Measurements from ENCODE around the gene DAPK1. TPM values are rescaled to one million over a fixed set of nuclear protein-coding genes. Genes with fewer than 3 reads are reported as not detected.

DAPK1 gene
- total RNA-seq, 1 donor from 2014 or later: 29.5 TPM

DNA sequence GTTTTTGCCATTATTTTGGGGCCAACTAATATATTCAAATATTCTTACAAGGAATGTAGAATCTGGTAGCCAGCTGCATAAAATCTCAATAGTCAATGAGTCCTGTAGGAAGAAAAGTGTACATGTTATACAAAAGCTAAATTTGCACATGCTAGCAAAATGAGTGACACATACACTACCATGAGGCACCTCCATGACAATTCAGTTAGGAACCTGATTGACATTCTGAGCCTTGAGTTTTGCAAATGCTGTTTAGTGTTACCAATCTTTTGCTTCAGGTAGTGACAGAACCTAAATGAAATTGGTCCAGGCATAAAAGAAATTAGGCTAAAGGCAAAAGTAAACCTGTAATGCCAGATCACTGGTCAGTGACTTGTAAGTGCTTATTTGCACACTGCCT is 6.8 kb upstream of the DAPK1 start:
- H3K9ac ChIP-seq: no peak overlapping the region
- DNase-seq (ENCODE audit: low spot score): no peak
- H3K4me3 ChIP-seq: no peak overlapping the region
- H3F3A ChIP-seq (ENCODE audit: low read depth): no peaks in the 10 kb centered on the region
- Mint-ChIP-seq H3K4me1 (peaks cover 8% of the 10 kb centered on the region), H3K36me3 (no peaks in the 10 kb centered on the region), H3K9me3 (peaks cover 2% of the 10 kb centered on the region), H3K27ac (no peak overlapping the region), H3K27me3 (ENCODE audit: insufficient read depth, low read depth) (peaks cover 6% of the 10 kb centered on the region), H3K4me3 (no peak overlapping the region)
- H3K4me1 ChIP-seq: no peaks in the 10 kb centered on the region
- H3K4me2 ChIP-seq: no peak overlapping the region
- H2AFZ ChIP-seq (replicated peaks): no peak overlapping the region
- no peaks in the 10 kb centered on the region for H3K36me3 ChIP-seq
- H3K79me2 ChIP-seq (ENCODE audit: low read depth): no peaks in the 10 kb centered on the region
- no peak overlapping the region for H3K27ac ChIP-seq
- H3K27me3 ChIP-seq: no peaks in the 10 kb centered on the region
- H4K20me1 ChIP-seq (ENCODE audit: low read depth): no peaks in the 10 kb centered on the region
- TF ChIP-seq EZH2 (IDR thresholded peaks at IDR 0.05) (no peak), EZH2phosphoT487 (IDR thresholded peaks at IDR 0.05) (no peak), CTCF (IDR thresholded peaks at IDR 0.05) (no peak)
- no peaks in the 10 kb centered on the region for H3K9me3 ChIP-seq (ENCODE audit: low read depth)

GRCh38 chr9:87491523-87491922 is 6.1 kb upstream of the DAPK1 start:
- H3K4me2 ChIP-seq: no peak overlapping the region
- H3K9me3 Mint-ChIP-seq: peaks cover 2% of the 10 kb centered on the region
- no peak overlapping the region for H3K27ac ChIP-seq
- TF ChIP-seq EZH2 (IDR thresholded peaks at IDR 0.05): no peak
- no peak for TF ChIP-seq CTCF (IDR thresholded peaks at IDR 0.05)
- TF ChIP-seq EZH2phosphoT487 (IDR thresholded peaks at IDR 0.05): no peak
- no peak overlapping the region for H2AFZ ChIP-seq (replicated peaks)
- DNase-seq (ENCODE audit: low spot score): no peak
- H3K4me3 ChIP-seq: no peak overlapping the region
- H3F3A ChIP-seq (ENCODE audit: low read depth): no peaks in the 10 kb centered on the region
- H3K4me1 ChIP-seq: no peaks in the 10 kb centered on the region
- peaks cover 3% of the 10 kb centered on the region for H3K4me1 Mint-ChIP-seq
- no peaks in the 10 kb centered on the region for H3K79me2 ChIP-seq (ENCODE audit: low read depth)
- peaks cover 8% of the 10 kb centered on the region for H3K27me3 Mint-ChIP-seq (ENCODE audit: insufficient read depth, low read depth)
- H3K4me3 Mint-ChIP-seq: no peak overlapping the region
- H3K9ac ChIP-seq: no peak overlapping the region
- no peaks in the 10 kb centered on the region for H3K36me3 ChIP-seq
- no peaks in the 10 kb centered on the region for H4K20me1 ChIP-seq (ENCODE audit: low read depth)
- no peaks in the 10 kb centered on the region for H3K9me3 ChIP-seq (ENCODE audit: low read depth)
- no peak overlapping the region for H3K27ac Mint-ChIP-seq
- H3K36me3 Mint-ChIP-seq: no peaks in the 10 kb centered on the region
- H3K27me3 ChIP-seq: peaks cover 4% of the 10 kb centered on the region

GRCh38 chr9:87492642-87493041 is 5.0 kb upstream of the DAPK1 start:
- no peak overlapping the region for H3K27ac Mint-ChIP-seq

More at GRCh38 chr9:87492642-87493041, 5.0 kb upstream of the DAPK1 start:
- Mint-ChIP-seq H3K4me1 (peaks cover 3% of the 10 kb centered on the region), H3K9me3 (peaks cover 2% of the 10 kb centered on the region), H3K36me3 (no peaks in the 10 kb centered on the region), H3K27me3 (ENCODE audit: insufficient read depth, low read depth) (peaks cover 8% of the 10 kb centered on the region), H3K4me3 (no peak overlapping the region)
- DNase-seq (ENCODE audit: low spot score): no peak
- H3K27me3 ChIP-seq: peaks cover 7% of the 10 kb centered on the region
- H3K9me3 ChIP-seq (ENCODE audit: low read depth): no peaks in the 10 kb centered on the region
- no peak for TF ChIP-seq EZH2 (IDR thresholded peaks at IDR 0.05)
- no peak for TF ChIP-seq CTCF (IDR thresholded peaks at IDR 0.05)
- no peak for TF ChIP-seq EZH2phosphoT487 (IDR thresholded peaks at IDR 0.05)
- no peaks in the 10 kb centered on the region for H3K36me3 ChIP-seq
- no peaks in the 10 kb centered on the region for H4K20me1 ChIP-seq (ENCODE audit: low read depth)
- no peaks in the 10 kb centered on the region for H3F3A ChIP-seq (ENCODE audit: low read depth)
- H3K4me3 ChIP-seq: no peak overlapping the region
- H3K9ac ChIP-seq: no peak overlapping the region
- no peak overlapping the region for H3K4me2 ChIP-seq
- H2AFZ ChIP-seq (replicated peaks): no peak overlapping the region
- H3K4me1 ChIP-seq: no peaks in the 10 kb centered on the region
- H3K27ac ChIP-seq: no peak overlapping the region
- H3K79me2 ChIP-seq (ENCODE audit: low read depth): no peaks in the 10 kb centered on the region

Data from neural progenitor cell (in vitro differentiated cells).